Fibroblast of lung (primary cell): ENCODE data around the gene FAM72A. TPM values are rescaled to one million over a fixed set of nuclear protein-coding genes. Genes with fewer than 3 reads are reported as not detected.
"Not testable (repeated sequence)": the region's sequence is repeated elsewhere in the genome, so short reads cannot be mapped to it uniquely, and the experiment has no call there.

Experiments used
- DNase-seq, 2 donors: peaks; one replicate each; pipeline versions ENCODE4 v3.0.0 to v3.0.0-alpha.2; 2010; ENCODE audit warnings: low read depth in 2 of 2
- H2AFZ ChIP-seq: 2 replicates; pipeline ENCODE4 v1.5.1; 2012; ENCODE audit warnings: low read length, control low read depth, inconsistent platforms
- H3K27ac ChIP-seq: 2 replicates; pipeline ENCODE4 v1.5.1; 2011; ENCODE audit warnings: low read length, control low read depth; ENCODE audit not compliant: insufficient read depth
- H3K27me3 ChIP-seq: 2 replicates; pipeline ENCODE4 v1.5.1; 2011; ENCODE audit warnings: mild to moderate bottlenecking, low read length; ENCODE audit not compliant: control insufficient read depth, insufficient read depth
- H3K36me3 ChIP-seq: 2 replicates; pipeline ENCODE4 v1.5.1; 2011; ENCODE audit warnings: low read length; ENCODE audit not compliant: control insufficient read depth, insufficient read depth
- H3K4me1 ChIP-seq: 2 replicates; pipeline ENCODE4 v1.5.1; 2011; ENCODE audit warnings: low read length; ENCODE audit not compliant: control insufficient read depth, insufficient read depth; ENCODE audit errors: extremely low read depth
- H3K4me2 ChIP-seq: 2 replicates; pipeline ENCODE4 v1.5.1; 2011; ENCODE audit warnings: low read length, control low read depth; ENCODE audit not compliant: insufficient read depth; ENCODE audit errors: extremely low read depth
- H3K4me3 ChIP-seq, 4 experiments: fragments of 200-600 bp in 1 of 4; sonication (generic) in 1 of 4; replicated peaks in 1 of 4; 2 replicates each; pipeline ENCODE4 v1.5.1; 2011 to 2016; ENCODE audit warnings: low read length in 4 of 4, low read depth in 3 of 4, mild to moderate bottlenecking in 3 of 4, control low read depth in 2 of 4, inconsistent platforms in 1 of 4, mixed read lengths in 1 of 4; ENCODE audit not compliant: insufficient read depth in 1 of 4; ENCODE audit errors: control extremely low read depth in 1 of 4
- H3K79me2 ChIP-seq: 2 replicates; pipeline ENCODE4 v1.5.1; 2012; ENCODE audit warnings: mild to moderate bottlenecking, low read length, inconsistent platforms; ENCODE audit not compliant: control insufficient read depth, insufficient read depth
- H3K9ac ChIP-seq: 2 replicates; pipeline ENCODE4 v1.5.1; 2011; ENCODE audit warnings: mild to moderate bottlenecking, low read length, control low read depth; ENCODE audit not compliant: insufficient read depth
- H3K9me3 ChIP-seq: 2 replicates; pipeline ENCODE4 v1.5.1; 2012; ENCODE audit warnings: low read depth, low read length; ENCODE audit not compliant: control insufficient read depth, insufficient read depth
- H4K20me1 ChIP-seq: 2 replicates; pipeline ENCODE4 v1.5.1; 2011; ENCODE audit warnings: low read length; ENCODE audit not compliant: control insufficient read depth, insufficient read depth; ENCODE audit errors: extremely low read depth
- polyA plus RNA-seq, 2 donors: library from polyadenylated mRNA; depleted of rRNA in 1 of 2; stranded (reverse) in 1 of 2; unstranded in 1 of 2; fragments of >200 nt; gene quantifications; 2 replicates each; pipeline ENCODE4 v1.2.1, GENCODE V29; 2011 to 2012; ENCODE audit warnings: missing spikeins in 1 of 2
- total RNA-seq: library from RNA; depleted of rRNA; stranded (reverse); fragments of >200 nt; gene quantifications from 2 replicates; pipeline ENCODE4 v1.2.1, GENCODE V29; 2014

The FAM72A gene
- total and polyA plus RNA-seq, 2 donors (not counting 1 experiment from before 2014, with no cell fraction given) = 1.5 to 4.5 TPM

GRCh38 chr1:206203364-206204158 lies 922 bp upstream of the FAM72A start, which contains the start of gene SRGAP2:
Gene SRGAP2 (plus strand): TSS chr1:206203541. CDS start chr1:206205971, 2,430 bp downstream.
- not testable (repeated sequence) for H3K4me1 ChIP-seq, H3K27me3 ChIP-seq, H3K4me2 ChIP-seq, H4K20me1 ChIP-seq, H2AFZ ChIP-seq, H3K9me3 ChIP-seq, H3K79me2 ChIP-seq, H3K36me3 ChIP-seq
- DNase-seq = peak; percentile 63 to 66
- Histone ChIP-seq H3K4me3 (peak within 1 kb of the TSS; percentile 17 to 55 (median 35)), H3K27ac (peak within 1 kb of the TSS; percentile 57), H3K9ac (peak within 1 kb of the TSS; percentile 42)

- not testable (repeated sequence) for H3K4me2 ChIP-seq, H3K36me3 ChIP-seq, H4K20me1 ChIP-seq, H3K4me1 ChIP-seq, H3K9ac ChIP-seq, H3K79me2 ChIP-seq, DNase-seq, H3K27me3 ChIP-seq, H2AFZ ChIP-seq, H3K4me3 ChIP-seq, H3K27ac ChIP-seq, H3K9me3 ChIP-seq
These were observed 5.8 kb downstream of the FAM72A start for GRCh38 chr1:206196748-206197424.

GRCh38 chr1:206195182-206195581 lies 7.5 kb downstream of the FAM72A start:
- DNase-seq, H3K4me2 ChIP-seq, H3K4me1 ChIP-seq, H3K4me3 ChIP-seq, H3K9ac ChIP-seq, H3K27ac ChIP-seq, H2AFZ ChIP-seq, H3K36me3 ChIP-seq, H3K27me3 ChIP-seq, H4K20me1 ChIP-seq, H3K79me2 ChIP-seq, H3K9me3 ChIP-seq: not testable (repeated sequence)

GRCh38 chr1:206186826-206187225 lies 15.8 kb downstream of the FAM72A start:
- not testable (repeated sequence) for H3K4me2 ChIP-seq, H3K9ac ChIP-seq, H3K4me1 ChIP-seq, H3K79me2 ChIP-seq, H2AFZ ChIP-seq, H3K9me3 ChIP-seq, H3K36me3 ChIP-seq, H3K4me3 ChIP-seq, H3K27me3 ChIP-seq, H3K27ac ChIP-seq, H4K20me1 ChIP-seq
- peak in 1 of 2 donors; percentile 0 for DNase-seq

GRCh38 chr1:206185778-206186177 lies 16.9 kb downstream of the FAM72A start:
- not testable (repeated sequence) for DNase-seq

GRCh38 chr1:206183788-206184187 lies 18.9 kb downstream of the FAM72A start:
- H3K4me2 ChIP-seq, H3K4me3 ChIP-seq, H3K36me3 ChIP-seq, H2AFZ ChIP-seq, H3K27ac ChIP-seq, H3K4me1 ChIP-seq, H3K9ac ChIP-seq, H4K20me1 ChIP-seq, H3K9me3 ChIP-seq, H3K27me3 ChIP-seq, H3K79me2 ChIP-seq: not testable (repeated sequence)
- DNase-seq = peak in 1 of 2 donors; percentile 1

More at GRCh38 chr1:206185778-206186177, 16.9 kb downstream of the FAM72A start:
- not testable (repeated sequence) for H3K9me3 ChIP-seq, H3K27me3 ChIP-seq, H4K20me1 ChIP-seq, H3K4me3 ChIP-seq, H2AFZ ChIP-seq, H3K79me2 ChIP-seq, H3K27ac ChIP-seq, H3K4me1 ChIP-seq, H3K9ac ChIP-seq, H3K4me2 ChIP-seq, H3K36me3 ChIP-seq
